NCI-H1436 treated with DMSO at 0.1 percent for 48 hours (cell line): ENCODE results near the gene MKLN1.
"Not testable (repeated sequence)": the region's sequence is repeated elsewhere in the genome, so short reads cannot be mapped to it uniquely, and the experiment has no call there.

Experiments
- DNase-seq: peaks from one replicate; lab custom pipeline; 2025; lab: John Stamatoyannopoulos, UW

The MKLN1 gene

GRCh38 chr7:131312838-131313237, 14.8 kb upstream of the MKLN1 start:
- no peak for DNase-seq

- DNase-seq, result no peak
These were observed 7.1 kb upstream of the MKLN1 start for GRCh38 chr7:131320603-131321002.

- no peak for DNase-seq
These were observed 6.0 kb upstream of the MKLN1 start for GRCh38 chr7:131321656-131322055.

- no peak for DNase-seq
These were observed 5.6 kb upstream of the MKLN1 start for GRCh38 chr7:131322061-131322460.

- no peak for DNase-seq
These were observed 4.8 kb upstream of the MKLN1 start for GRCh38 chr7:131322861-131323260.

- no peak for DNase-seq
These were observed 2.4 kb upstream of the MKLN1 start for GRCh38 chr7:131325179-131325840.

GRCh38 chr7:131326576-131326975, 1.1 kb upstream of the MKLN1 start:
- no peak for DNase-seq

- DNase-seq, result no peak
These were observed 539 bp upstream of the MKLN1 start for GRCh38 chr7:131327049-131327625.

- no peak for DNase-seq
These were observed 900 bp downstream of the MKLN1 start for GRCh38 chr7:131328377-131329175.

- no peak for DNase-seq
These were observed 1.5 kb downstream of the MKLN1 start for GRCh38 chr7:131329176-131329570.

- DNase-seq, result no peak
These were observed 2.6 kb downstream of the MKLN1 start for GRCh38 chr7:131330299-131330698.

- no peak for DNase-seq
These were observed 4.1 kb downstream of the MKLN1 start for GRCh38 chr7:131331806-131332205.

- DNase-seq, result not testable (repeated sequence)
These were observed 5.1 kb downstream of the MKLN1 start for GRCh38 chr7:131332729-131333128.

GRCh38 chr7:131335639-131336381, 8.1 kb downstream of the MKLN1 start:
- no peak for DNase-seq

- no peak for DNase-seq
These were observed 9.3 kb downstream of the MKLN1 start for GRCh38 chr7:131336956-131337355.

GRCh38 chr7:131338173-131338572, 10.5 kb downstream of the MKLN1 start:
- DNase-seq, result no peak

- no peak for DNase-seq
These were observed 11.2 kb downstream of the MKLN1 start for GRCh38 chr7:131338691-131339390.

- DNase-seq, result no peak
These were observed 14.0 kb downstream of the MKLN1 start for GRCh38 chr7:131341690-131342089.

GRCh38 chr7:131342864-131343442, 15.3 kb downstream of the MKLN1 start:
- DNase-seq, result no peak

- no peak for DNase-seq
These were observed 19.4 kb downstream of the MKLN1 start for GRCh38 chr7:131346885-131347592.

- DNase-seq, result no peak
These were observed 24.4 kb downstream of the MKLN1 start for GRCh38 chr7:131352032-131352431.
